HEK293T (cell line): Measurements from ENCODE around the gene CFAP410.

Experiments
- BHLHE40 ChIP-seq: fragments of 450-650 bp; IDR thresholded peaks from 2 replicates; pipeline ENCODE4 v1.6.1; 2016; ENCODE audit warnings: mild to moderate bottlenecking, moderate library complexity, borderline replicate concordance
- CTBP1 ChIP-seq: fragments of 450-650 bp; IDR thresholded peaks from 2 replicates; pipeline ENCODE4 v1.6.1; 2016; ENCODE audit warnings: borderline replicate concordance
- ELF4 ChIP-seq: fragments of 450-650 bp; IDR thresholded peaks from 2 replicates; pipeline ENCODE4 v1.6.1; 2017; ENCODE audit warnings: antibody characterized with exemption
- FOXA1 ChIP-seq: fragments of 450-650 bp; IDR thresholded peaks from 2 replicates; pipeline ENCODE4 v1.6.1; 2016; ENCODE audit warnings: mild to moderate bottlenecking
- FOXK2 ChIP-seq: fragments of 450-650 bp; IDR thresholded peaks from 2 replicates; pipeline ENCODE4 v1.6.1; 2016; ENCODE audit warnings: mild to moderate bottlenecking
- FOXM1 ChIP-seq: fragments of 450-650 bp; IDR thresholded peaks from 2 replicates; pipeline ENCODE4 v1.6.1; 2017; ENCODE audit warnings: mild to moderate bottlenecking, borderline replicate concordance
- NFRKB ChIP-seq: fragments of 450-650 bp; IDR thresholded peaks from 2 replicates; pipeline ENCODE4 v1.6.1; 2016; ENCODE audit warnings: mild to moderate bottlenecking, moderate library complexity
- SP1 ChIP-seq: fragments of 450-650 bp; IDR thresholded peaks from 2 replicates; pipeline ENCODE4 v1.6.1; 2017
- TARDBP ChIP-seq: fragments of 450-650 bp; IDR thresholded peaks from 2 replicates; pipeline ENCODE4 v1.6.1; 2016
- ZNF384 ChIP-seq: fragments of 450-650 bp; IDR thresholded peaks from 2 replicates; pipeline ENCODE4 v1.6.1; 2016

DNA sequence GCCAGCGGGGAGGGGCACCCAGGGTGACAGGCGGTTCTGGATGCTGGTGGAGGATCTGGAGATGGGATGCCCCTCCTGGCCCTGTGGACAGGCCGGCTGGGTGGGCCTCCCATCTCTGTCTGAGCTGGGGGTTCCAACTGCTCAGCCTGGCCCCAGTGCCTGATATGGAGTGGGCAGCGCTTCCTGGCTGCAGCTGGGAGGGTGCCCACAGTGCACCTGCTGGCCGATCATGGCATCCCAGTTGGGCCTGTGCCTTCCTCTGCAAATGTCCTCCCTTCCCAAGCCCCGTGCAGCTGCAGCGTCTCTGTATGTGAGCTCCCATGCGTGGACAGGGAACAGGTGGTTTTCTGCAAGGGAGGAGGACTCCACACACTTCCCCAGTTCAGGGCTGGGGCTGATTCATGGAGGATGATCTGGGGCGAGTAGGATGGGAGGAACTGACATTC lies 37.2 kb downstream of the CFAP410 start:
- TF ChIP-seq FOXK2, result no peak
- TF ChIP-seq TARDBP, result no peak
- no peak for TF ChIP-seq SP1
- no peak for TF ChIP-seq ELF4
- no peak for TF ChIP-seq FOXA1
- TF ChIP-seq CTBP1, result no peak
- TF ChIP-seq BHLHE40, result no peak
- TF ChIP-seq FOXM1, result no peak
- TF ChIP-seq NFRKB, result no peak
- TF ChIP-seq ZNF384, result no peak
